Endodermal cell (in vitro differentiated cells): ENCODE measurements around the gene IRF7. TPM values are rescaled to one million over a fixed set of nuclear protein-coding genes. Genes with fewer than 3 reads are reported as not detected.

Experiments used
- DNase-seq: peaks from one replicate; pipeline ENCODE4 v3.0.0-alpha.2; 2017
- H3K27ac ChIP-seq: 2 replicates; pipeline ENCODE4 v1.5.1; 2013; ENCODE audit warnings: mild to moderate bottlenecking, low read depth, low read length, moderate library complexity
- H3K27me3 ChIP-seq: 2 replicates; pipeline ENCODE4 v1.6.1; 2013; ENCODE audit warnings: mild to moderate bottlenecking, low read length, moderate library complexity; ENCODE audit not compliant: insufficient read depth, control insufficient read depth, poor library complexity, severe bottlenecking
- H3K36me3 ChIP-seq: 2 replicates; pipeline ENCODE4 v1.7.0; 2013; ENCODE audit warnings: mild to moderate bottlenecking, low read length, moderate library complexity; ENCODE audit not compliant: control insufficient read depth, insufficient read depth
- H3K4me1 ChIP-seq: one replicate; pipeline ENCODE4 v1.7.0; 2013; ENCODE audit warnings: low read length; ENCODE audit not compliant: control insufficient read depth, insufficient read depth
- H3K4me3 ChIP-seq: 2 replicates; pipeline ENCODE4 v1.5.1; 2013; ENCODE audit warnings: mild to moderate bottlenecking, low read length, moderate library complexity
- H3K9ac ChIP-seq: 2 replicates; pipeline ENCODE4 v1.6.1; 2013; ENCODE audit warnings: mild to moderate bottlenecking, low read length, moderate library complexity; ENCODE audit not compliant: poor library complexity, severe bottlenecking; ENCODE audit errors: extremely low read depth
- H3K9me3 ChIP-seq: 2 replicates; pipeline ENCODE4 v1.6.1; 2013; ENCODE audit warnings: mild to moderate bottlenecking, low read length, moderate library complexity; ENCODE audit not compliant: control insufficient read depth
- H3K27ac Mint-ChIP-seq: 2 replicates; pipeline ENCODE4 v1.8.0; 2020; ENCODE audit warnings: mixed read lengths
- H3K27me3 Mint-ChIP-seq: 2 replicates; pipeline ENCODE4 v1.8.0; 2021; ENCODE audit warnings: mild to moderate bottlenecking, mixed read lengths; ENCODE audit not compliant: insufficient read depth
- H3K36me3 Mint-ChIP-seq: 2 replicates; pipeline ENCODE4 v1.8.0; 2020; ENCODE audit warnings: low read depth, mixed read lengths
- H3K4me1 Mint-ChIP-seq: 2 replicates; pipeline ENCODE4 v1.8.0; 2020; ENCODE audit warnings: mixed read lengths
- H3K4me3 Mint-ChIP-seq: 2 replicates; pipeline ENCODE4 v1.8.0; 2020; ENCODE audit warnings: mild to moderate bottlenecking, moderate library complexity, mixed read lengths
- H3K9me3 Mint-ChIP-seq: 2 replicates; pipeline ENCODE4 v1.8.0; 2020; ENCODE audit warnings: mild to moderate bottlenecking, mixed read lengths
- CTCF ChIP-seq: fragments of 200-600 bp; sonication (generic); conservative IDR thresholded peaks from 2 replicates; pipeline ENCODE4 v1.5.0; 2021; ENCODE audit warnings: antibody characterized with exemption, mild to moderate bottlenecking
- WGBS, 2 experiments: methylation state at CpG; one replicate each; pipeline versions ENCODE4 v1.1.5 to v1.1.7; 2013; ENCODE audit warnings: missing lambda C conversion rate in 2 of 2, mixed read lengths in 1 of 2; ENCODE audit not compliant: insufficient coverage in 1 of 2, insufficient read length in 1 of 2; 5-methylcytosine and 5-hydroxymethylcytosine counted together
- total RNA-seq, 2 donors: library from RNA; stranded (reverse); fragmentation: NEBNext Ultra II Directional in 1 of 2; extraction: Animal tissue kit (Norgen Biotek cat#: 25700) in 1 of 2; gene quantifications; 2 replicates in 1 of 2; 3 replicates in 1 of 2; pipeline ENCODE4 v1.2.1, GENCODE V29; 2021

IRF7 gene
- total RNA-seq, 2 donors from 2014 or later = 9.3 to 16.8 TPM

GRCh38 chr11:605286-606129 is 10.2 kb downstream of the IRF7 start:
- Mint-ChIP-seq H3K4me3 (no peak overlapping the region), H3K4me1 (no peaks in the 10 kb centered on the region), H3K9me3 (no peaks in the 10 kb centered on the region), H3K27me3 (no peaks in the 10 kb centered on the region), H3K36me3 (peaks cover 55% of the 10 kb centered on the region), H3K27ac (no peak overlapping the region)
- Histone ChIP-seq H3K4me3 (no peak overlapping the region), H3K9me3 (no peaks in the 10 kb centered on the region), H3K4me1 (no peaks in the 10 kb centered on the region), H3K36me3 (peaks cover 67% of the 10 kb centered on the region), H3K27me3 (no peaks in the 10 kb centered on the region), H3K9ac (no peak overlapping the region), H3K27ac (no peak overlapping the region)
- TF ChIP-seq CTCF = no peak
- no peak for DNase-seq
- WGBS, 2 experiments = 94 to 97% methylated on average over 14 to 33 of the region's 33 CpGs

- Mint-ChIP-seq H3K36me3 (peaks cover 61% of the 10 kb centered on the region), H3K9me3 (no peaks in the 10 kb centered on the region), H3K4me3 (no peak overlapping the region), H3K27me3 (no peaks in the 10 kb centered on the region), H3K27ac (no peak overlapping the region), H3K4me1 (no peaks in the 10 kb centered on the region)
- H3K4me3 ChIP-seq = no peak overlapping the region
- H3K4me1 ChIP-seq = no peaks in the 10 kb centered on the region
- TF ChIP-seq CTCF = no peak
- no peaks in the 10 kb centered on the region for H3K9me3 ChIP-seq
- H3K27ac ChIP-seq = no peak overlapping the region
- no peaks in the 10 kb centered on the region for H3K27me3 ChIP-seq
- no peak for DNase-seq
- peaks cover 76% of the 10 kb centered on the region for H3K36me3 ChIP-seq
- WGBS, 2 experiments = 95 to 96% methylated on average over 11 to 13 of the region's 13 CpGs
- H3K9ac ChIP-seq = no peak overlapping the region
Measured at GRCh38 chr11:603154-603553, 12.6 kb downstream of the IRF7 start.

- no peak for DNase-seq
- Mint-ChIP-seq H3K36me3 (peaks cover 59% of the 10 kb centered on the region), H3K9me3 (no peaks in the 10 kb centered on the region), H3K27ac (peak overlapping the region; percentile 1), H3K4me1 (no peaks in the 10 kb centered on the region), H3K27me3 (no peaks in the 10 kb centered on the region), H3K4me3 (no peak overlapping the region)
- Histone ChIP-seq H3K9me3 (no peaks in the 10 kb centered on the region), H3K9ac (no peak overlapping the region), H3K27me3 (no peaks in the 10 kb centered on the region), H3K36me3 (peaks cover 67% of the 10 kb centered on the region), H3K4me3 (no peak overlapping the region), H3K27ac (no peak overlapping the region), H3K4me1 (no peaks in the 10 kb centered on the region)
- 95 to 96% methylated on average over 17 to 23 of the region's 23 CpGs for WGBS, 2 experiments
- no peak for TF ChIP-seq CTCF
Measured at GRCh38 chr11:601573-602245, 14.0 kb downstream of the IRF7 start.
